Ascending aorta (tissue), 2 donors: ENCODE data around the gene AOC3. TPM values are rescaled to one million over a fixed set of nuclear protein-coding genes. Genes with fewer than 3 reads are reported as not detected.
"Not testable (repeated sequence)": the region's sequence is repeated elsewhere in the genome, so short reads cannot be mapped to it uniquely, and the experiment has no call there.

Source experiments
- DNase-seq, 2 donors: peaks; one replicate each; pipeline ENCODE4 v3.0.0-alpha.2; 2019; ENCODE audit warnings: low spot score in 2 of 2
- H3K27ac ChIP-seq, 2 donors: fragments of 200-600 bp; sonication (generic); one replicate each; pipeline ENCODE4 v1.5.1; 2016 to 2017; ENCODE audit warnings: mild to moderate bottlenecking in 1 of 2
- H3K27me3 ChIP-seq: fragments of 200-600 bp; sonication (generic); one replicate; pipeline ENCODE4 v1.5.1; 2017
- H3K36me3 ChIP-seq, 2 donors: fragments of 200-600 bp; sonication (generic); one replicate each; pipeline ENCODE4 v1.5.1; 2016
- H3K4me1 ChIP-seq, 2 donors: fragments of 200-600 bp; sonication (generic); one replicate each; pipeline ENCODE4 v1.5.1; 2016 to 2017; ENCODE audit warnings: mild to moderate bottlenecking in 1 of 2
- H3K4me3 ChIP-seq, 2 donors: fragments of 200-600 bp; sonication (generic); one replicate each; pipeline ENCODE4 v1.5.1; 2016 to 2017; ENCODE audit warnings: mild to moderate bottlenecking in 1 of 2
- H3K9me3 ChIP-seq, 2 donors: fragments of 200-600 bp; sonication (generic); one replicate each; pipeline ENCODE4 v1.5.1; 2016
- CTCF ChIP-seq, 3 experiments: fragments of 200-600 bp in 2 of 3; fragments of 450-650 bp in 1 of 3; sonication (generic) in 2 of 3; IDR thresholded peaks; one replicate each; pipeline ENCODE4 v1.5.1; 2016 to 2019; ENCODE audit warnings: antibody characterized with exemption in 3 of 3, mild to moderate bottlenecking in 1 of 3, moderate library complexity in 1 of 3
- intact Hi-C: fragments of 100-400 bp; cut with DNase I; formaldehyde crosslinking; loops from one replicate; pipeline ENCODE4 v1.15.1; 2023
- total RNA-seq: library from RNA; depleted of rRNA; stranded (reverse); fragments of >200 nt; gene quantifications from one replicate; pipeline ENCODE4 v1.1.0, GENCODE V29; 2016

The AOC3 gene
- total RNA-seq, 1 donor from 2014 or later, result 128 TPM

DNA sequence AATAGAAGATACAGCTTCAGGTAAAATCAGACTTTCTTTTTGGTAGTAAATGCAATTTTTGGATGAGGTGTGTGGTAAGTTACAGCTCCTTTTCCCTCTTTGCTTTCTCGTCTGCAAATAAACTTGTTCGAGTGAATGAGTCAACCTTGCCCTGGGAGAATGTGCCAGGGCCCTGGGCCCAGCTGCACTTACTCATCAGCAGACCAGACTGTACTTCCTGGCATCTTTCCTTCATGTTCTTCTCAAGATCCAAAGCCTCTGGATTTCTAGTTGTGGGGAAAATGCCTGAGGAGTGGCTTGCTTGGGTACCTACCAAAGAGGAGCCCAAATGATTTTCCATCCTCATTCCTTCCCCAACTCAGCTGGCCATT, 44.2 kb downstream of the AOC3 start:
- DNase-seq, result peak; percentile 46 to 92
- no peak for TF ChIP-seq CTCF (IDR thresholded peaks at IDR 0.05)
- intact Hi-C loops, result loop anchor here (2.0 kb wide), 1 partner anchor 44 kb away; the partner anchor contains the start of gene AOC3
- Histone ChIP-seq H3K27ac (peak overlapping the region; percentile 47 to 88), H3K27me3 (no peaks in the 10 kb centered on the region), H3K4me1 (peaks cover 28 to 40% of the 10 kb centered on the region in 2 donors), H3K9me3 (no peaks in the 10 kb centered on the region), H3K36me3 (no peaks in the 10 kb centered on the region), H3K4me3 (no peak overlapping the region)

DNA sequence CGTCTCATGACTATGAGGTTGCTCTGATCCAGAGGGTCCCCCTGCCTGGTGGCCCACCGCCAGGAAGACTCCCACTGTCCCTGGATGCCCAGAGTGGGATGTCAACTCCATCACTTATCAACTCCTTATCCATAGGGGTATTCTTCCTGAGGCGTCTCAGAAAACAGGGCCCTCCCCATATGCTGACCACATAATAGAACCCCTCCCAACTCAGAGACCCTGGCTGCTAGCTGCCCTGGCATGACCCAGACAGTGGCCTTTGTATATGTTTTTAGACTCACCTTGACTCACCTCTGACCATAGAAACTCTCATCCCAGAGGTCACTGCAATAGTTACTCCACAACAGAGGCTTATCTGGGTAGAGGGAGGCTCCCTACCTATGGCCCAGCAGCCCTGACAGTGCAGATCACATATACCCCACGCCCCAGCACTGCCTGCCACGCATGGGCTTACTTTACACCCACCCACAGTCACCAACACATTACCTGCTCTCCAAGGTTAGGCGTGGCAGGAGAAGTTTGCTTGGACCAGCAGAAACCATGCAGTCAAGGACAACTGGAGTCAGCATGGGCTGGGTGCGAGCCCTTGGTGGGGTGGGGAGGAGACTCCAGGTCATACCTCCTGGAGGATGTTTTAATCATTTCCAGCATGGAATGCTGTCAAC, 47.3 kb downstream of the AOC3 start:
- Histone ChIP-seq H3K4me3 (no peak overlapping the region), H3K9me3 (no peaks in the 10 kb centered on the region), H3K27me3 (no peaks in the 10 kb centered on the region), H3K4me1 (peaks cover 14 to 18% of the 10 kb centered on the region in 2 donors), H3K36me3 (no peaks in the 10 kb centered on the region), H3K27ac (no peak overlapping the region)
- intact Hi-C loops, result no loop called here
- DNase-seq, result no peak
- no peak for TF ChIP-seq CTCF (IDR thresholded peaks at IDR 0.05)

GRCh38 chr17:42899981-42900380, 49.0 kb downstream of the AOC3 start:
- intact Hi-C loops, DNase-seq, H3K27me3 ChIP-seq, H3K4me1 ChIP-seq, H3K4me3 ChIP-seq, H3K36me3 ChIP-seq, H3K27ac ChIP-seq, H3K9me3 ChIP-seq: not testable (repeated sequence)

DNA sequence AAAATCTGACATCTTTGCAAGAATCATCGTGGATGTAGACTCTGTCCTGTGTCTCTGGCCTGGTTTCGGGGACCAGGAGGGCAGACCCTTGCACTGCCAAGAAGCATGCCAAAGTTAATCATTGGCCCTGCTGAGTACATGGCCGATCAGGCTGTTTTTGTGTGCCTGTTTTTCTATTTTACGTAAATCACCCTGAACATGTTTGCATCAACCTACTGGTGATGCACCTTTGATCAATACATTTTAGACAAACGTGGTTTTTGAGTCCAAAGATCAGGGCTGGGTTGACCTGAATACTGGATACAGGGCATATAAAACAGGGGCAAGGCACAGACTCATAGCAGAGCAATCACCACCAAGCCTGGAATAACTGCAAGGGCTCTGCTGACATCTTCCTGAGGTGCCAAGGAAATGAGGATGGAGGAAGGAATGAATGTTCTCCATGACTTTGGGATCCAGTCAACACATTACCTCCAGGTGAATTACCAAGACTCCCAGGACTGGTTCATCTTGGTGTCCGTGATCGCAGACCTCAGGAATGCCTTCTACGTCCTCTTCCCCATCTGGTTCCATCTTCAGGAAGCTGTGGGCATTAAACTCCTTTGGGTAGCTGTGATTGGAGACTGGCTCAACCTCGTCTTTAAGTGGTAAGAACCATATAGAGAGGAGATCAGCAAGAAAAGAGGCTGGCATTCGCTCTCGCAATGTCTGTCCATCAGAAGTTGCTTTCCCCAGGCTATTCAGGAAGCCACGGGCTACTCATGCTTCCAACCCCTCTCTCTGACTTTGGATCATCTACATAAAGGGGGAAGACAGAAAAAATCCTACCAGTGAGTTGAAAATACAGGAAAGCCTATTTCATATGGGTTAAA, 49.7 kb downstream of the AOC3 start, which contains the start of gene G6PC1:
G6PC1 (plus strand) TSS at position 340 of the 872 bp plus-strand sequence; CDS start at position 418, 78 bp downstream.
- H3K36me3 ChIP-seq, result no peaks in the 10 kb centered on the region
- TF ChIP-seq CTCF (IDR thresholded peaks at IDR 0.05), result no peak
- H3K4me3 ChIP-seq, result no peak within 1 kb of the TSS
- no peaks in the 10 kb centered on the region for H3K9me3 ChIP-seq
- no peak within 1 kb of the TSS for H3K27ac ChIP-seq
- no peaks in the 10 kb centered on the region for H3K27me3 ChIP-seq
- intact Hi-C loops, result no loop called here
- no peak for DNase-seq
- H3K4me1 ChIP-seq, result no peaks in the 10 kb centered on the region

GRCh38 chr17:42901535-42902229, 50.7 kb downstream of the AOC3 start:
- H3K36me3 ChIP-seq, result no peaks in the 10 kb centered on the region
- TF ChIP-seq CTCF (IDR thresholded peaks at IDR 0.05), result no peak
- no peaks in the 10 kb centered on the region for H3K27me3 ChIP-seq
- no peaks in the 10 kb centered on the region for H3K9me3 ChIP-seq
- H3K4me3 ChIP-seq, result no peak overlapping the region
- no peak overlapping the region for H3K27ac ChIP-seq
- intact Hi-C loops, result no loop called here
- no peaks in the 10 kb centered on the region for H3K4me1 ChIP-seq
- DNase-seq, result no peak

DNA sequence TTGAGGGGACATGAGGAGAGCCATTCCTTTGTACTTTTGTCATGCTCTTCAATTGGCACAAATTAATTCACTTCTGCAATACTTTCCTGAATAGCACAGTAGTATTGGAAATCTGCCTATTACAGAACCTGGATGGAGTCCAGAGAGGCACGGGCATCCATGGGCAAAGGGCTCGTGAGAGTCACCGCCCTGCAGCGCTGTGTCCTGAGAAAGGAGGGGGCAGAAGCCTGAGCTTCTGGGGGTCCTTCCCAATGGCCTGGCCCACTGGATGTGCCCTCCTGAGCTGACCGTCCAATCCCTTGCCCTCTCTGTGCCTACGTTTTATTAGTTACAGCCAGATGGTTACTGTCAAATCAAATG, 53.1 kb downstream of the AOC3 start:
- no peaks in the 10 kb centered on the region for H3K9me3 ChIP-seq
- no peaks in the 10 kb centered on the region for H3K4me1 ChIP-seq
- no peak for DNase-seq
- H3K36me3 ChIP-seq, result no peaks in the 10 kb centered on the region
- H3K27ac ChIP-seq, result no peak overlapping the region
- no peak for TF ChIP-seq CTCF (IDR thresholded peaks at IDR 0.05)
- H3K4me3 ChIP-seq, result no peak overlapping the region
- H3K27me3 ChIP-seq, result no peaks in the 10 kb centered on the region
- intact Hi-C loops, result no loop called here
